Ishikawa (cell line): ENCODE results near the gene RIT1.

Source experiments
- CEBPB ChIP-seq: IDR thresholded peaks from 2 replicates; pipeline ENCODE4 v1.6.1; 2012
- CREB1 ChIP-seq: IDR thresholded peaks from 2 replicates; pipeline ENCODE4 v1.6.1; 2012; ENCODE audit warnings: low read depth
- EGR1 ChIP-seq: IDR thresholded peaks from 2 replicates; pipeline ENCODE4 v1.6.1; 2012
- EP300 ChIP-seq: IDR thresholded peaks from 2 replicates; pipeline ENCODE4 v1.6.1; 2012; ENCODE audit warnings: borderline replicate concordance
- FOXM1 ChIP-seq: IDR thresholded peaks from 2 replicates; pipeline ENCODE4 v1.6.1; 2012; ENCODE audit warnings: low read depth, borderline replicate concordance
- MAX ChIP-seq: IDR thresholded peaks from 2 replicates; pipeline ENCODE4 v1.6.1; 2012
- NFIC ChIP-seq: IDR thresholded peaks from 2 replicates; pipeline ENCODE4 v1.6.1; 2012
- RAD21 ChIP-seq: IDR thresholded peaks from 2 replicates; pipeline ENCODE4 v1.6.1; 2012; ENCODE audit warnings: low read depth
- REST ChIP-seq: IDR thresholded peaks from 2 replicates; pipeline ENCODE4 v1.6.1; 2012; ENCODE audit warnings: low read depth, mild to moderate bottlenecking
- TAF1 ChIP-seq: IDR thresholded peaks from 2 replicates; pipeline ENCODE4 v1.6.1; 2012; ENCODE audit warnings: low read depth, mild to moderate bottlenecking
- TCF12 ChIP-seq: IDR thresholded peaks from 2 replicates; pipeline ENCODE4 v1.6.1; 2012; ENCODE audit warnings: low read depth
- TEAD4 ChIP-seq: IDR thresholded peaks from 2 replicates; pipeline ENCODE4 v1.6.1; 2012
- USF1 ChIP-seq: IDR thresholded peaks from 2 replicates; pipeline ENCODE4 v1.6.1; 2012
- YY1 ChIP-seq: IDR thresholded peaks from 2 replicates; pipeline ENCODE4 v1.6.1; 2012; ENCODE audit warnings: low read depth
- ZBTB7A ChIP-seq: IDR thresholded peaks from 2 replicates; pipeline ENCODE4 v1.6.1; 2012; ENCODE audit warnings: low read depth

The RIT1 gene

GRCh38 chr1:155913969-155914757 is 3.0 kb upstream of the RIT1 start:
- no peak for TF ChIP-seq EGR1
- no peak for TF ChIP-seq REST
- TF ChIP-seq ZBTB7A, result no peak
- no peak for TF ChIP-seq NFIC
- no peak for TF ChIP-seq TCF12
- no peak for TF ChIP-seq TAF1
- no peak for TF ChIP-seq CREB1

GRCh38 chr1:155912056-155912536 is 947 bp upstream of the RIT1 start:
- TF ChIP-seq MAX (no peak), USF1 (no peak), CEBPB (no peak), NFIC (no peak), CREB1 (no peak), EGR1 (no peak), EP300 (no peak), TCF12 (no peak), FOXM1 (no peak), ZBTB7A (no peak), TAF1 (no peak), TEAD4 (no peak), RAD21 (no peak), YY1 (no peak)

GRCh38 chr1:155910621-155911121 is 478 bp downstream of the RIT1 start:
- TF ChIP-seq RAD21 (peak; percentile 11; the same call in 1 of the 2 replicates), EGR1 (no peak), USF1 (peak; percentile 79)

GRCh38 chr1:155909894-155910293 is 1.3 kb downstream of the RIT1 start:
- no peak for TF ChIP-seq CREB1
- no peak for TF ChIP-seq RAD21
- TF ChIP-seq EGR1, result no peak
- no peak for TF ChIP-seq REST
- TF ChIP-seq YY1, result no peak
- no peak for TF ChIP-seq USF1
- TF ChIP-seq EP300, result no peak
- TF ChIP-seq ZBTB7A, result no peak
- TF ChIP-seq CEBPB, result no peak
- no peak for TF ChIP-seq TCF12
- no peak for TF ChIP-seq MAX
- no peak for TF ChIP-seq FOXM1
- TF ChIP-seq TEAD4, result no peak
- no peak for TF ChIP-seq TAF1
- TF ChIP-seq NFIC, result no peak

GRCh38 chr1:155904261-155904660 is 6.9 kb downstream of the RIT1 start:
- TF ChIP-seq NFIC, result no peak

GRCh38 chr1:155900161-155900560 is 11.0 kb downstream of the RIT1 start:
- TF ChIP-seq NFIC (no peak), CEBPB (no peak), CREB1 (no peak), EGR1 (no peak), REST (no peak), FOXM1 (no peak), MAX (no peak), YY1 (no peak), TCF12 (no peak), ZBTB7A (no peak), RAD21 (no peak), TAF1 (no peak), EP300 (no peak)
